Prostate gland (tissue), 2 donors: ENCODE results near the gene IL3. TPM values are rescaled to one million over a fixed set of nuclear protein-coding genes. Genes with fewer than 3 reads are reported as not detected.

Source experiments
- DNase-seq: peaks from one replicate; pipeline ENCODE4 v3.0.0-alpha.2; 2019; ENCODE audit warnings: low spot score
- H3K27ac ChIP-seq, 2 donors: fragments of 200-600 bp; sonication (generic); 2 replicates each; pipeline ENCODE4 v1.5.1; 2017 to 2019
- H3K27me3 ChIP-seq: fragments of 200-600 bp; sonication (generic); replicated peaks from 2 replicates; pipeline ENCODE4 v1.5.1; 2019; ENCODE audit not compliant: insufficient read depth
- H3K36me3 ChIP-seq, 2 donors: fragments of 200-600 bp; sonication (generic); 1 replicate in 1 of 2; 2 replicates in 1 of 2; pipeline versions ENCODE4 v1.5.1 to v1.8.1; 2017 to 2019
- H3K4me1 ChIP-seq: fragments of 200-600 bp; sonication (generic); replicated peaks from 2 replicates; pipeline ENCODE4 v1.5.1; 2019
- H3K4me3 ChIP-seq, 2 donors: fragments of 200-600 bp; sonication (generic); 2 replicates each; pipeline ENCODE4 v1.5.1; 2017 to 2019
- H3K9me3 ChIP-seq: fragments of 200-600 bp; sonication (generic); 2 replicates; pipeline ENCODE4 v1.5.1; 2017
- POLR2A ChIP-seq: fragments of 450-650 bp; IDR thresholded peaks from one replicate; pipeline ENCODE4 v1.6.1; 2016; ENCODE audit warnings: antibody characterized with exemption, mild to moderate bottlenecking
- POLR2AphosphoS5 ChIP-seq: sonication (generic); formaldehyde crosslinking; IDR thresholded peaks from one replicate; pipeline ENCODE4 v1.6.1; 2017; ENCODE audit warnings: antibody characterized with exemption
- WGBS: methylation state at CpG from one replicate; pipeline ENCODE4 v1.1.5; 2018; 5-methylcytosine and 5-hydroxymethylcytosine counted together
- intact Hi-C: fragments of 100-400 bp; cut with DNase I; formaldehyde crosslinking; loops from one replicate; pipeline ENCODE4 v1.14.2; 2022
- total RNA-seq, 2 donors: library from RNA; depleted of rRNA; stranded (reverse); fragments of >200 nt; gene quantifications; one replicate each; pipeline ENCODE4 v1.1.0, GENCODE V29; 2016
- TF ChIP-seq, protein P1 (sequence below), 4 experiments: fragments of 200-600 bp in 2 of 4; fragments of 450-650 bp in 2 of 4; sonication (generic) in 2 of 4; IDR thresholded peaks; 1 replicate in 3 of 4; 2 replicates in 1 of 4; pipeline ENCODE4 v1.5.1; 2016 to 2019; ENCODE audit warnings: antibody characterized with exemption in 4 of 4, mild to moderate bottlenecking in 2 of 4, moderate library complexity in 2 of 4

Gene IL3
- total RNA-seq, 2 donors from 2014 or later: not detected

- no peak for DNase-seq
- Histone ChIP-seq H3K4me1 (no peaks in the 10 kb centered on the region), H3K36me3 (no peaks in the 10 kb centered on the region), H3K9me3 (no peaks in the 10 kb centered on the region), H3K27ac (no peak overlapping the region), H3K4me3 (no peak overlapping the region), H3K27me3 (no peaks in the 10 kb centered on the region)
- TF ChIP-seq, protein P1, sequence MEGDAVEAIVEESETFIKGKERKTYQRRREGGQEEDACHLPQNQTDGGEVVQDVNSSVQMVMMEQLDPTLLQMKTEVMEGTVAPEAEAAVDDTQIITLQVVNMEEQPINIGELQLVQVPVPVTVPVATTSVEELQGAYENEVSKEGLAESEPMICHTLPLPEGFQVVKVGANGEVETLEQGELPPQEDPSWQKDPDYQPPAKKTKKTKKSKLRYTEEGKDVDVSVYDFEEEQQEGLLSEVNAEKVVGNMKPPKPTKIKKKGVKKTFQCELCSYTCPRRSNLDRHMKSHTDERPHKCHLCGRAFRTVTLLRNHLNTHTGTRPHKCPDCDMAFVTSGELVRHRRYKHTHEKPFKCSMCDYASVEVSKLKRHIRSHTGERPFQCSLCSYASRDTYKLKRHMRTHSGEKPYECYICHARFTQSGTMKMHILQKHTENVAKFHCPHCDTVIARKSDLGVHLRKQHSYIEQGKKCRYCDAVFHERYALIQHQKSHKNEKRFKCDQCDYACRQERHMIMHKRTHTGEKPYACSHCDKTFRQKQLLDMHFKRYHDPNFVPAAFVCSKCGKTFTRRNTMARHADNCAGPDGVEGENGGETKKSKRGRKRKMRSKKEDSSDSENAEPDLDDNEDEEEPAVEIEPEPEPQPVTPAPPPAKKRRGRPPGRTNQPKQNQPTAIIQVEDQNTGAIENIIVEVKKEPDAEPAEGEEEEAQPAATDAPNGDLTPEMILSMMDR (IDR thresholded peaks at IDR 0.05): peak in 3 of 4 experiments; percentile 7 to 36 (median 34)
- TF ChIP-seq POLR2AphosphoS5 (no peak), POLR2A (no peak)
- intact Hi-C loops: no loop called here
- 51% methylated on average over 4 of the region's 4 CpGs for WGBS
Measured at GRCh38 chr5:132065351-132065937, 5.0 kb downstream of the IL3 start.

GRCh38 chr5:132065951-132066701, 5.7 kb downstream of the IL3 start:
- H3K36me3 ChIP-seq: no peaks in the 10 kb centered on the region

GRCh38 chr5:132066871-132067270, 6.4 kb downstream of the IL3 start:
- DNase-seq: no peak
- 91% methylated on average over 4 of the region's 4 CpGs for WGBS
- intact Hi-C loops: no loop called here

More at GRCh38 chr5:132065951-132066701, 5.7 kb downstream of the IL3 start:
- H3K4me1 ChIP-seq: no peaks in the 10 kb centered on the region
- no peak for TF ChIP-seq POLR2A
- 89% methylated on average over 13 of the region's 13 CpGs for WGBS
- no peak for DNase-seq
- no peak overlapping the region for H3K27ac ChIP-seq
- no peak overlapping the region for H3K4me3 ChIP-seq
- intact Hi-C loops: no loop called here
- no peaks in the 10 kb centered on the region for H3K27me3 ChIP-seq
- H3K9me3 ChIP-seq: no peaks in the 10 kb centered on the region

GRCh38 chr5:132067451-132067850, 7.0 kb downstream of the IL3 start:
- intact Hi-C loops: no loop called here
- 87% methylated on average over 11 of the region's 11 CpGs for WGBS

More at GRCh38 chr5:132066871-132067270, 6.4 kb downstream of the IL3 start:
- TF ChIP-seq POLR2AphosphoS5 (no peak), POLR2A (no peak)
- TF ChIP-seq, protein P1 (IDR thresholded peaks at IDR 0.05): no peak
- Histone ChIP-seq H3K27me3 (no peaks in the 10 kb centered on the region), H3K27ac (no peak overlapping the region), H3K9me3 (no peaks in the 10 kb centered on the region), H3K4me3 (no peak overlapping the region), H3K4me1 (no peaks in the 10 kb centered on the region), H3K36me3 (no peaks in the 10 kb centered on the region)

More at GRCh38 chr5:132067451-132067850, 7.0 kb downstream of the IL3 start:
- H3K36me3 ChIP-seq: no peaks in the 10 kb centered on the region
- no peak overlapping the region for H3K4me3 ChIP-seq
- H3K9me3 ChIP-seq: no peaks in the 10 kb centered on the region
- H3K4me1 ChIP-seq: no peaks in the 10 kb centered on the region
- TF ChIP-seq POLR2AphosphoS5 (no peak), POLR2A (no peak)
- TF ChIP-seq, protein P1 (IDR thresholded peaks at IDR 0.05): no peak
- no peak for DNase-seq
- no peak overlapping the region for H3K27ac ChIP-seq
- H3K27me3 ChIP-seq: no peaks in the 10 kb centered on the region
